Central memory CD8-positive, alpha-beta T cell (primary cell): ENCODE data around the gene TSSK6.

ENCODE experiments used
- ATAC-seq: fragments of 150-1000 bp; cut with Tn5 transposase; replicated peaks from 2 replicates; pipeline ENCODE4 v1.10.0; 2022; ENCODE audit warnings: mild to moderate bottlenecking, moderate FRiP score, moderate number of reproducible peaks; ENCODE audit not compliant: poor library complexity, severe bottlenecking; ENCODE audit errors: extremely low read depth
- DNase-seq, 2 donors: peaks; one replicate each; pipeline ENCODE4 v3.0.0; 2021; ENCODE audit warnings: low spot score in 2 of 2
- H3K27ac Mint-ChIP-seq: one replicate; pipeline ENCODE4 v1.8.0; 2022; ENCODE audit warnings: low read depth, mild to moderate bottlenecking, moderate library complexity, mixed read lengths
- H3K27me3 Mint-ChIP-seq: one replicate; pipeline ENCODE4 v1.8.0; 2022; ENCODE audit warnings: mixed read lengths
- H3K36me3 Mint-ChIP-seq: one replicate; pipeline ENCODE4 v1.8.0; 2022; ENCODE audit warnings: mild to moderate bottlenecking, moderate library complexity, mixed read lengths; ENCODE audit not compliant: insufficient read depth
- H3K4me1 Mint-ChIP-seq: one replicate; pipeline ENCODE4 v1.8.0; 2022; ENCODE audit warnings: mixed read lengths
- H3K4me3 Mint-ChIP-seq: one replicate; pipeline ENCODE4 v1.8.0; 2022; ENCODE audit warnings: mild to moderate bottlenecking, moderate library complexity, mixed read lengths
- H3K9me3 Mint-ChIP-seq: one replicate; pipeline ENCODE4 v1.8.0; 2022; ENCODE audit warnings: mixed read lengths

The TSSK6 gene

DNA sequence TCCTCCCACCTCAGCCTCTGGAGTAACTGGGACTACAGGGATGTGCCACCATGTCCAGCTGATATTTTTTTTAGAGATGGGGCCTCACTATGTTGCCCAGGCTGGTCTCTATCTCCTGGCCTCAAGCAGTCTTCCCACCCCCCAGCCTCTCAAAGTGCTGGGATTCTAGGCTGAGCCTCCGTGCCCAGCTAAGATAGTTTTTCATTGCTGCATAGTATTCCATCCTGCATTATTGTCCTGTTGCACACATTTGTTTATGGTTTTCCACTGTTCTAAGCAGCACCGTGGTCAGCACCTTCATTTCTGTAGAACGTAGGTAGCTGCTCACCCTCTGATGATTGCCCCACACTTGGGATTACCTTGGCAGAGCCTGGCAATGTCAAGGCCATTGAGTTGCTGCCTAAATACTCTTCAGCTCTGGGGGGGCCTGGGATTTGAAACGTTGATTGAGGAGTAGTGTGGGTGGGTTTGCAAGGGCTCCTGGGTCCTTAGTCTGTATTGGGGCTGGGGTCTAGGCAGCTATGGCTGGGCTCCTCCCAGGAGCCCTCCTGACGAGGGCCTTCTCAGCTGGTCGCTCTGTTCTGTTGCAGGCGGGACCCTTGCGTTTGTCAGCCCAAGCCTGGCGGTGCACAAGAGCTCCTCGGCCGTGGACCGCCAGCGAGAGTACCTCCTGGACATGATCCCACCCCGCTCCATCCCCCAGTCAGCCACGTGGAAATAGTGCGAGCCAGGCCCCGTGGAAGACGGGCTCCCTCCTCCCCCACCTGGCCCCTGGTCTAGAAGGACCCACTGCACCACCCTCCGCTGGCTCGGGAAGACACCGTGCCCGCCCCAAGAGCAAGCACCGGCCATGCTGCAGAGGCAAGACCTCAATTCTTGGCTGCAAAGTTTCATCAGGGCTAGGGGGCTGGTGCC, 10.3 kb downstream of the TSSK6 start:
- Mint-ChIP-seq H3K4me3 (no peak overlapping the region), H3K9me3 (no peaks in the 10 kb centered on the region), H3K27ac (no peak overlapping the region), H3K4me1 (no peaks in the 10 kb centered on the region), H3K27me3 (no peaks in the 10 kb centered on the region), H3K36me3 (peaks cover 45% of the 10 kb centered on the region)
- no peak for DNase-seq
- no peak for ATAC-seq

DNA sequence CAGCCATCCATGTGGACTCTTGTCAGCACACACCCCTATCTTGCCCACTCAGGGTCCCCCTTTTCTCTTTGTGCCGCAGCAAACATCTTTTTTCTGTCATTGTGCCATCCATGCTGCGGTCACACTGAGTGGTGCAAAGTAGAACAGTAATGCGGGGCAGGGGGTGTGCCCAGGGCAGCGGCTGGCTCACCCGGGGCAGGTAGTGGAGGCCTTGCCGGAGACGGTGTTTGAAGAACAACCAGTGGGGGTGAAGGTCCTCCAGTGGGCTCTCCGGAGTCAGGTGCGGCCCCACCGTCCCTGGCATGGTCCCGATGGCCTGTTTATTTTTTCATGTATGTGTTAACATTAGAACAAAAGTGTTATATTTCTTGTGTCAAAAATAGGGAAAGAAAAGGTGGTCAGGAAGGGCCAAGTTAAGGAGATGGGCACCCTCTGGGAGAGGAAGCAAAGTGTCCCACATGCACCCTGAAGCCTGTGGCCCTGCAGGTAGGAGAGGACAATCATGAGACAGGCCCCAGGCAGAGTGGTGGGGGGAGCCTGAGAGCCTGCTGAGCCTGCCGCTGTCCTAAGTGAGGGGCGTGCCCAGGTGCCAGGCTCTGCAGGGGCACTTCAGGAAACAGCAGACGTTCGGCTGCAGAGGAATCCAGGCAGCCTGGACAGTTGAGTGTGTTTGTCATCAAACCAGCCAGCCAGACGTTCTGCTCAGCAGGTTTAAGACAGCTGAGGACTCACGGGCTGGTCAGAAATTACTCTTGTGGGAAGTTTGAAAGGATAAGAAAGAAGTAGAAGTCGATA, 12.3 kb downstream of the TSSK6 start:
- Mint-ChIP-seq H3K27me3 (no peaks in the 10 kb centered on the region), H3K4me3 (no peak overlapping the region), H3K36me3 (peaks cover 50% of the 10 kb centered on the region), H3K4me1 (no peaks in the 10 kb centered on the region), H3K9me3 (no peaks in the 10 kb centered on the region), H3K27ac (peak overlapping the region; percentile 56)
- ATAC-seq (no peak), DNase-seq (no peak)

DNA sequence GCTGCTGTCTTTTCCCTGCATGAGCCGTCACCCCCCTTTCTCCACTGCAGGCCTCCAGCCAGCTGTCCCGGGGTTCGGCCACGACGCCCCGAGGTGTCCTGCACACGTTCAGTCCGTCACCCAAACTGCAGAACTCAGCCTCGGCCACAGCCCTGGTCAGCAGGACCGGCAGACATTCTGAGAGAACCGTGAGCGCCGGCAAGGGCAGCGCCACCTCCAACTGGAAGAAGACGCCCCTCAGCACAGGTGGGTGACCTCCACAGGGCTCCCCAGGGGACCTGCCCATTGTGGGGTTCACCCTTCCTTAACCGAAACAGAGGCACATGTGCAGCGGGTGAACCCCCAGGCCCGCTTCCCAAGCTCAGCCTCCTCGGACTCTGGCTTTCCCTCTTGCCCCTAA, 13.1 kb downstream of the TSSK6 start:
- DNase-seq (no peak), ATAC-seq (no peak)
- no peak overlapping the region for H3K27ac Mint-ChIP-seq
- no peaks in the 10 kb centered on the region for H3K4me1 Mint-ChIP-seq
- H3K36me3 Mint-ChIP-seq, result peaks cover 50% of the 10 kb centered on the region
- H3K4me3 Mint-ChIP-seq, result no peak overlapping the region
- no peaks in the 10 kb centered on the region for H3K27me3 Mint-ChIP-seq
- H3K9me3 Mint-ChIP-seq, result no peaks in the 10 kb centered on the region

DNA sequence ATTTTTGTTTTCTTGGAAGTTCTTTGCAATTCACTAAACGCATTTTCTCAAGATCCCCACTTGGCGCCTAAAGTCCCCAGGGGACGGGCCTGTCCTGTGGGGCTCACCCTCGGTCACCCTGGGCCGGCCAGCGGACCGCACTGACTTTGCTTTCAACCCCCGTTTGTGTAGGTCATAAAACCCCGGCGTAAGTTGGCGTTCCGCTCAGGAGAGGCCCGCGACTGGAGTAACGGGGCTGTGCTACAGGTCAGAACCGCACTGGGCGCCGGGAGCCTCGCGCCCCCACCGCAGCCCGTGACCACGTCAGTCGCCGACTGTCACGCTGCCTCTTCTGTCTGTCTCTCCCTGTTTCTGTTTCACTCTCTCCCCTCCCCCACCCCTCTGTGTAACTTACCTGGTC, 13.6 kb downstream of the TSSK6 start:
- ATAC-seq (no peak), DNase-seq (no peak)
- H3K9me3 Mint-ChIP-seq, result no peaks in the 10 kb centered on the region
- H3K36me3 Mint-ChIP-seq, result peaks cover 53% of the 10 kb centered on the region
- no peaks in the 10 kb centered on the region for H3K27me3 Mint-ChIP-seq
- no peaks in the 10 kb centered on the region for H3K4me1 Mint-ChIP-seq
- H3K27ac Mint-ChIP-seq, result no peak overlapping the region
- no peak overlapping the region for H3K4me3 Mint-ChIP-seq

DNA sequence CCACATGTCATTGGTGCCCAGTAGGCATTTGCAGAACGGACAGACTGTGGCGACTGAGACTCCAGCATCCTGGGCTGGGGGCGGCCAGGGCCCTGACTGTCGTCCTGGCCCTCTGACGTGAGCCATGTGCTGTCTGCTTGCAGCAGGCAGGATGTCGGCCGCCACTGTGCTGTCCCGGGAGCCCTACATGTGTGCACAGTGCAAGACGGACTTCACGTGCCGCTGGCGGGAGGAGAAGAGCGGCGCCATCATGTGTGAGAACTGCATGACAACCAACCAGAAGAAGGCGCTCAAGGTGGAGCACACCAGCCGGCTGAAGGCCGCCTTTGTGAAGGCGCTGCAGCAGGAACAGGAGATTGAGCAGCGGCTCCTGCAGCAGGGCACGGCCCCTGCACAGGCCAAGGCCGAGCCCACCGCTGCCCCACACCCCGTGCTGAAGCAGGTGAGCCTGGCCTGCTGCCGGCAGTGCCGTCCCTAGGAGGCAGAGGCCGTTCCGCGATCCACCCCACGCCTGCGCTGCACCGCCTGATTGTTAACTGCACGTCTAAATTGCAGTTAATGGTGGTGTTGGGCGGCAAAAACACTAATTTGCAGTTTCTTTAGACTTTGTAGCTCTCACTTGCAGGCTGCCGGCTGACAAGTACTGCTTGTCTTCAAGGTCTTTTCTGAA, 14.2 kb downstream of the TSSK6 start:
- Mint-ChIP-seq H3K4me3 (no peak overlapping the region), H3K27ac (no peak overlapping the region), H3K36me3 (peaks cover 50% of the 10 kb centered on the region), H3K27me3 (no peaks in the 10 kb centered on the region), H3K9me3 (no peaks in the 10 kb centered on the region), H3K4me1 (no peaks in the 10 kb centered on the region)
- DNase-seq (no peak), ATAC-seq (no peak)

DNA sequence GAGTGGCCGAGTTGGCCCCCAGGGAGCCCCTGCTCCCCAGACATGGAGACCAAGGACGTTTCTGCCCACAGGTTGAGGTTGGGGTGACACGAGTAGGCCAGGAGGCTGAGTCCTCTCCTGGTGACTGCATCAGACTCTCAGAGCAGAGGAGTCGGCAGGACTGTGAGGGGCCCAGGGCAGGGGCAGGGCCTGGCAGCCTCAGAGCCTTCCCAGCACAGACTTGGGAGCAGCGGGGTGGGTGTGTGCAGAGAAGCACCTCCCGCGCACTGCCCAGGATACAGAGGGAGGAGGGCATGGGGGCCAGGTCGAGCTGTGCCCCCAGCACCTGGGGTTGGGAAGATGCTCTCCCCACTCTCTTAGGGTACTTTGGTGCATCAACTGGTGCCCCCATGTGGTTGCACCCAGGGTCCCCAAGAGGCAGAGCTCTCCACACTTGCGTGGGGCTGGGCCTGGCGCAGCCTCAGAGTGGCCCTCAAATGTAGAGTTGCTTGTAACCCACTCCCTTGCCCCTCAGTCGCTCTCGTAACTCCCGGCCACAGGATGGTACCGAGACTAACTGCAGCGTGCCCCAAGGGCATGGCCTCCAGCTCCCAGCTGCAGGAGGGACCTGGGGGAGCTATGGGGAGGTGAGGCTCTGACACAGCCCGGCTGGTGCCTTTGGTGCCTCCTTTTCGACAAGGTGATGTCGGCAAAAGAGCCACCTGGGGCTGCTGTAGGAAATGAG, 15.9 kb downstream of the TSSK6 start:
- DNase-seq, result no peak
- Mint-ChIP-seq H3K27me3 (no peaks in the 10 kb centered on the region), H3K27ac (peak overlapping the region; percentile 46), H3K9me3 (no peaks in the 10 kb centered on the region), H3K36me3 (peaks cover 61% of the 10 kb centered on the region), H3K4me3 (peak overlapping the region; percentile 16), H3K4me1 (no peaks in the 10 kb centered on the region)
- ATAC-seq, result no peak

DNA sequence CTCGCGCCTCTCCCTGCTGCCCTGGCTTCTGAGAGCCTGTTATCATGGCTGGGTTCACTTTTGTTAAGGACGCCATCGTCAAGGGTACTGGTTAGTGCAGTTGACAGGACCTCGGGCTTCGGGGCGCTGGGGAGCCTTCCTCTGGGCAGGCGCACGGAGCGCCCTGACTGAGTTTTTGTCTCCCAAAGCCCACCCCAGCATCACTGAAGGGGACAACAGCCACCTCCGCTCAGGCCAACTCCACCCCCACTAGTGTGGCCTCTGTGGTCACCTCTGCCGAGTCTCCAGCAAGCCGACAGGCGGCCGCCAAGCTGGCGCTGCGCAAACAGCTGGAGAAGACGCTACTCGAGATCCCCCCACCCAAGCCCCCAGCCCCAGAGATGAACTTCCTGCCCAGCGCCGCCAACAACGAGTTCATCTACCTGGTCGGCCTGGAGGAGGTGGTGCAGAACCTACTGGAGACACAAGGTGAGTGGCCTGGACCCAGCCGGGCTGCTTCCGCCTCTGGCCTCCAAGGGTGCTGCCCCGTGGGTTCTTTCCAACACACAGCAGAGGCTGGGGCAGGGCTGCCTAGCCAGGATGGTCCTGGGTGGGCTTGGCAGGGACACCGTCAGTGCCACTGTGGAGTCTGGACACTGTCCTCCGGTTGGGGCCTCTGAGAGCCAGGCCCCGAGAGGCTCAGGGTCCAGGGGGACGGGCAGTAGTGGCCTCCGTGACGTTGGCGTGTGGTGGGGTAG, 16.9 kb downstream of the TSSK6 start:
- peak overlapping the region; percentile 16 for H3K4me3 Mint-ChIP-seq
- H3K36me3 Mint-ChIP-seq, result peaks cover 64% of the 10 kb centered on the region
- no peak for ATAC-seq
- H3K4me1 Mint-ChIP-seq, result no peaks in the 10 kb centered on the region
- no peaks in the 10 kb centered on the region for H3K9me3 Mint-ChIP-seq
- H3K27ac Mint-ChIP-seq, result peak overlapping the region; percentile 46
- DNase-seq, result no peak
- no peaks in the 10 kb centered on the region for H3K27me3 Mint-ChIP-seq

DNA sequence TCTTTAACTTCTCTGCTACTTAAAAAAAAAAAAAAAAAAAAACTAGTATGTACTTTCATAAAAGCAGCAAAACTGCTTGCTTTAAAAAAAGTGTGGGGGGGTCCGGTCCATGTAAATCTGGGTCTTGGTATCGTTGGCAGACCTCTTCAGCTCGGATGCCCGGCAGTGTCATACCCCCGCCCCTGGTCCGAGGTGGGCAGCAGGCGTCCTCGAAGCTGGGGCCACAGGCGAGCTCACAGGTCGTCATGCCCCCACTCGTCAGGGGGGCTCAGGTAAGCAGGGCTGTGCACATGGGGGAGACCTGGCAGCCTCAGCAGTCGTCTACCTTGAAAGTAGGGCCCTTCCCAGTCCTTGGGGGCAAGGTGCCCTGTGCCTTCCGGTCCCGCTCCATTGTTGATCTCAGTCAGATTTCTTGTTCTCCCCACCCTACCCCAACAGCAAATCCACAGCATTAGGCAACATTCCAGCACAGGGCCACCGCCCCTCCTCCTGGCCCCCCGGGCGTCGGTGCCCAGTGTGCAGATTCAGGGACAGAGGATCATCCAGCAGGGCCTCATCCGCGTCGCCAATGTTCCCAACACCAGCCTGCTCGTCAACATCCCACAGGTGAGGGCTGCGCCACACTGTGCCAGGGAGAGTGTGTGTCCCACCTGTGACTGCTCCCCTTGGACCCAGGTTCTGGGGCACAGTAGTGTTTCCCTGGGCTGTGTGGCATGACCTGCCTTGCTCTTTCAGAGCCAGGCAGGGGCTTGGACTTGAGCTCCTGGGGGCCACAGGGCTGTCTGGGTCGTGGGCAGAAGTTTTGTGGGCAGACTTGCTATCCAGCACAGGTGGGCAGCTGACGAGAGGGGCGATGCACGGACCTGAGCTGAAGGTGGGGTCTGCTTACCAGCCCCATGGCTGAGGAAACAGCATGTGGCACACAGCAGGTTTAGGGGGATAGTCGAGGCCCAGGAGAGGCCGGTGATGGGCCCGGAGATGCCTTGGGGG, 19.4 kb downstream of the TSSK6 start:
- Mint-ChIP-seq H3K9me3 (no peaks in the 10 kb centered on the region), H3K36me3 (peaks cover 49% of the 10 kb centered on the region), H3K27me3 (no peaks in the 10 kb centered on the region), H3K4me3 (no peak overlapping the region), H3K4me1 (no peaks in the 10 kb centered on the region), H3K27ac (no peak overlapping the region)
- ATAC-seq, result no peak
- no peak for DNase-seq

DNA sequence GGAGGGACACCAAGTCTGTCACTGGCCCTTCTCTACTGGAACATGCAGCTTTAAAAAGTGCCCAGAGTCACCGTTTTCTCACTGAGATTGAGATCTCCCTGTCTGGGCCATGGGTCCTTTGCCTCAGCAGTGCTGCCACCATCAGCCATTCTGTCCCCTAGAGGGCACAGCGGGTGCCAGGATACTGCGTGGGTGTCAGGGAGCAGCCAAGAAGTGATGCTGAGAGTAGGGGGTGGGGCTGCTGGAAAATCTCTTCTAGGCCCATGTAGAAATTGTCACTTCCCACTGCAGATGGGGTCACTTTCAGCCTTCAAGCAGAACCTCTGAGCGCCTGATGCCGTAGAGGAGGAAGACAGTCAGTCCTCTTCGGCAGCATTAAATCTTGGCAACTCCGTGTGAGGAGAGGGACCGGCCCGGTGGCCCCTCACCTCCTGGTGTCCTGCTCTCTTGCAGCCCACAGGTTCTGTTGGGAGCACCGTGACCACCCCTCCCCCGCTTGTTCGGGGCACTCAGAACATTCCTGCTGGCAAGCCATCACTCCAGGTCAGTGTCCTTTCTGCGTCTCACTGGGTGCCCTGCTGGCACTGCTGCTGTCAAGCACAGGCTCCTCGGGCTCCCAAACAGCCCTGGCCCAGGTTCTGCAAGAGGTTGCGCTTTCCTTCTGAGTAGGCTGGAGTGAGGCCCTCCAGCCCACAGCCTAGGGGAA, 21.4 kb downstream of the TSSK6 start:
- Mint-ChIP-seq H3K36me3 (peaks cover 50% of the 10 kb centered on the region), H3K9me3 (no peaks in the 10 kb centered on the region), H3K4me3 (no peak overlapping the region), H3K27me3 (no peaks in the 10 kb centered on the region), H3K4me1 (peaks cover 18% of the 10 kb centered on the region), H3K27ac (no peak overlapping the region)
- no peak for ATAC-seq
- DNase-seq, result no peak

DNA sequence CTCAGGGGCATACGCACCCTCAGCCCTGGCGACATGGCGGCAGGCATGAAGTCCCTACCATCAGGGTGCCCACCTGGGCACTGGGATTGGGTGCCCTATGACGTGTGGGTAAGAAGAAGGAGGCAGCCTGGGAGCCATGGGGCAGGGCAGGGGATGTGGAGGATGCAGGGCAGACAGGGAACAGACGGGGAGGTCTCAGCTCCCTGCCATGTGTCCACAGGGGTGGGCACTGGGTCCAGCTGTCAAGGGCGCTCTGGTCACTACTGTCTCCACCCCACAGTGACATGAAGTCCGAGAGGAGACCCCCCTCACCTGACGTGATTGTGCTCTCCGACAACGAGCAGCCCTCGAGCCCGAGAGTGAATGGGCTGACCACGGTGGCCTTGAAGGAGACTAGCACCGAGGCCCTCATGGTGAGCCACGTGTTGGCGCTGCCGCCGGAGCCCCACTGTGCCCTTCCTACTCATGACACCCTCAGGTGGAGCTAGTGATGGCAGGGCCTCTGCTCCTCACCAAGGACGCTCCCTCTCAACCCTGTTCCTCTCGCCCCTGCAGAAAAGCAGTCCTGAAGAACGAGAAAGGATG, 23.2 kb downstream of the TSSK6 start:
- H3K9me3 Mint-ChIP-seq, result no peaks in the 10 kb centered on the region
- H3K4me3 Mint-ChIP-seq, result no peak overlapping the region
- peaks cover 47% of the 10 kb centered on the region for H3K36me3 Mint-ChIP-seq
- H3K27ac Mint-ChIP-seq, result no peak overlapping the region
- H3K4me1 Mint-ChIP-seq, result peaks cover 35% of the 10 kb centered on the region
- DNase-seq (no peak), ATAC-seq (no peak)
- H3K27me3 Mint-ChIP-seq, result no peaks in the 10 kb centered on the region
